Smooth muscle cell of bladder (primary cell): Measurements from ENCODE around the gene USP3. TPM values are rescaled to one million over a fixed set of nuclear protein-coding genes. Genes with fewer than 3 reads are reported as not detected.

Experiments used
- total RNA-seq: library from RNA; depleted of rRNA; stranded (reverse); fragments of >200 nt; gene quantifications from 2 replicates; pipeline ENCODE4 v1.2.3, GENCODE V29; 2014

USP3 gene, protein sequence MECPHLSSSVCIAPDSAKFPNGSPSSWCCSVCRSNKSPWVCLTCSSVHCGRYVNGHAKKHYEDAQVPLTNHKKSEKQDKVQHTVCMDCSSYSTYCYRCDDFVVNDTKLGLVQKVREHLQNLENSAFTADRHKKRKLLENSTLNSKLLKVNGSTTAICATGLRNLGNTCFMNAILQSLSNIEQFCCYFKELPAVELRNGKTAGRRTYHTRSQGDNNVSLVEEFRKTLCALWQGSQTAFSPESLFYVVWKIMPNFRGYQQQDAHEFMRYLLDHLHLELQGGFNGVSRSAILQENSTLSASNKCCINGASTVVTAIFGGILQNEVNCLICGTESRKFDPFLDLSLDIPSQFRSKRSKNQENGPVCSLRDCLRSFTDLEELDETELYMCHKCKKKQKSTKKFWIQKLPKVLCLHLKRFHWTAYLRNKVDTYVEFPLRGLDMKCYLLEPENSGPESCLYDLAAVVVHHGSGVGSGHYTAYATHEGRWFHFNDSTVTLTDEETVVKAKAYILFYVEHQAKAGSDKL
- total RNA-seq: 30.2 and 32.4 TPM in 2 replicates

DNA sequence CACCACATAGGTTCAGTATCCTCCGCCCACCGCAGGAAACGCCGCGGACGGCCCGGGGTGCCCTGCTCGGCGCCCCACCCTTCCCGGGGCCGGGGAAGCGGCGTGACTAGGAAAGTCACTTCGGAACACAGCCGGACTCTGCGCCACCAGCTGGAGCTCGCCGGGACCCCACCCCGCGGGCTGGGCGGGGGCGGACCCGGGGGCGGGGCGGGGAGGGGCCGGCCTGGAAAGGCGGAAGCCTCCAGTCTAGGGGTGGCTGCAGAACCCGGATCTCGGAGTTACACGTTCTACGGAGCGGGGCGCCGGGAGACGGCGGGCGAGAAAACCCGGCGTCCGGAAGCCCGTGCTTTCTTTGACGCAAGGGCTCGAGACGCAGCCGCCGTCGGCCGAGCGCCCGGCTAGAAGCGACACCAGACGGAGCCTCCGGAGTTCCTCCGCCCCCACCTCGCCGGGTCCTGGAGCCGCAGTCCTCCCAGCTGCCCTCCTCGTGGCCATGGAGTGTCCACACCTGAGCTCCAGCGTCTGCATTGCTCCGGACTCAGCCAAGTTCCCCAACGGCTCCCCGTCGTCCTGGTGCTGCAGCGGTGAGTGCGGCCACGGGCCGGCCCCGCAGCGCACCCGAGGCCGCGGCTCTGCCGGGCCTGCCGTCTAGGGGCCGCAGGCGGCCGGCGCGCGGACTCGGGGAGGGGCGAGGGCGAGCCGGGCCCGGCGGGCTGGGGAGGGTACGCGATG lies at the start of gene USP3:
TSS of gene USP3 (plus strand) at position 347 of the 732 bp plus-strand sequence. CDS start at position 494, 147 bp downstream.

DNA sequence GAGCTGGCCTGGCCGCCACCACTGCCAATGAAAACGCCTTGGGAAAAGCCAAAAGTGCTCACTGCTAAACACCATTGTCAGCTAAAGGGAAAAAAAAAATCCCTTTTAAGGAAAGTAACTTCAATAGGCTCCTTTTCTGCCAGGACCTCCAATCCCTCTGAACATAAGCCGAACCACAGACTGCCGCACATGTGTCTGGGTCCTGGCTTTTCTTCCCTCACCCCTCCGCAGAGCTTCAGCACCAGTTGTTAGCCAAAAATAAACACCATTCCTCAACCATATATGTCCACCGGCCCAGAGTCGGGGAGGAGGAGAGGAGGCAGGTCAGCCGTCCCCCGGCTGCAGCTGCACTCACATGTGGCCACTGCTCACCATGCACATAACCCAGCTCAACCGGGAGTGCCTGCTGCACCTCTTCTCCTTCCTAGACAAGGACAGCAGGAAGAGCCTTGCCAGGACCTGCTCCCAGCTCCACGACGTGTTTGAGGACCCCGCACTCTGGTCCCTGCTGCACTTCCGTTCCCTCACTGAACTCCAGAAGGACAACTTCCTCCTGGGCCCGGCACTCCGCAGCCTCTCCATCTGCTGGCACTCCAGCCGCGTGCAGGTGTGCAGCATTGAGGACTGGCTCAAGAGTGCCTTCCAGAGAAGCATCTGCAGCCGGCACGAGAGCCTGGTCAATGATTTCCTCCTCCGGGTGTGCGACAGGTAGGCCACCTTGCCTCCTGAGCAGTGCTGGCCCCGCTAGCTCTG lies 92.8 kb downstream of the USP3 start, which contains the start of gene FBXL22:
TSS of gene FBXL22 (plus strand) at position 350 of the 753 bp plus-strand sequence. CDS start at position 356, 6 bp downstream.

Other genes with a start within 250 kb of the USP3 start
- gene APH1B, start 227.0 kb upstream of the USP3 start, total RNA-seq: 17.5 and 18.5 TPM in 2 replicates
- gene CA12, start 122.7 kb upstream of the USP3 start, total RNA-seq: 42.1 and 108 TPM in 2 replicates
- 0.57 and 1.4 TPM in 2 replicates for gene FBXL22, start 92.8 kb downstream of the USP3 start, total RNA-seq